ENCODE results near the gene IFT43. TPM values are rescaled to one million over a fixed set of nuclear protein-coding genes. Genes with fewer than 3 reads are reported as not detected.

The IFT43 gene
- total RNA-seq, 1 experiment from 2014 or later = 24.2 TPM

GRCh38 chr14:76081642-76082041, 96.1 kb downstream of the IFT43 start:
- Histone ChIP-seq H3K27me3 (ENCODE audit: insufficient read depth, low read length) (no peaks in the 10 kb centered on the region), H3K9me2 (ENCODE audit: insufficient read depth) (no peaks in the 10 kb centered on the region), H4K20me1 (ENCODE audit: insufficient read depth) (no peaks in the 10 kb centered on the region), H3K4me1 (ENCODE audit: control insufficient read depth in 1 of 2, insufficient read depth in 2 of 2, low read length in 2 of 2) (no peaks in the 10 kb centered on the region), H3K36me3 (ENCODE audit: control insufficient read depth in 1 of 2, insufficient read depth in 2 of 2, low read length in 2 of 2) (no peaks in the 10 kb centered on the region), H3K27ac (ENCODE audit: low read depth, low read length) (no peak overlapping the region), H3K4me2 (ENCODE audit: low read length) (no peak overlapping the region), H3K4me3 (replicated peaks in 1 of 2; ENCODE audit: low read depth in 1 of 2, low read length in 2 of 2) (no peak overlapping the region), H2AFZ (ENCODE audit: low read depth, low read length, poor library complexity, severe bottlenecking) (no peak overlapping the region), H3K9ac (ENCODE audit: low read length) (no peak overlapping the region), H3K9me3 (ENCODE audit: control insufficient read depth in 1 of 2, insufficient read depth in 1 of 2, low read depth in 1 of 2, low read length in 2 of 2) (no peaks in the 10 kb centered on the region), H3K79me2 (ENCODE audit: insufficient read depth, low read length) (no peaks in the 10 kb centered on the region)
- intact Hi-C loops (cut with micrococcal nuclease) = no loop called here
- ChIA-PET POLR2A (no interaction called here), RAD21 (ENCODE audit: low non-redundant PET in 1 of 2, low total read pairs in 2 of 2, uncharacterized antibody in 2 of 2, unreplicated experiment in 2 of 2) (no interaction called here), CTCF (no interaction called here)
- DNase-seq (ENCODE audit: low read depth, low spot score) = no peak
- TF ChIP-seq RAD21 (IDR thresholded peaks at IDR 0.05; ENCODE audit: low read depth) (no peak), SP1 (IDR thresholded peaks at IDR 0.05; ENCODE audit: low read depth) (no peak), ELF1 (IDR thresholded peaks at IDR 0.05; ENCODE audit: borderline replicate concordance, low read depth) (no peak), ZFX (IDR thresholded peaks at IDR 0.05) (no peak), MAX (IDR thresholded peaks at IDR 0.05) (no peak), JUND (IDR thresholded peaks at IDR 0.05) (no peak), EGR1 (IDR thresholded peaks at IDR 0.05; ENCODE audit: low read depth) (no peak), CEBPB (IDR thresholded peaks at IDR 0.05; ENCODE audit: low read depth) (no peak), POLR2A (IDR thresholded peaks at IDR 0.05; ENCODE audit: borderline replicate concordance, extremely low read depth, insufficient read depth, insufficient read length) (no peak), EZH2 (IDR thresholded peaks at IDR 0.05) (no peak)
- no TSS peak for BruUV-seq (replicated peaks)
- ATAC-seq = no peak

GRCh38 chr14:76083796-76084765, 98.5 kb downstream of the IFT43 start:
- POLR2A ChIA-PET = no interaction called here
- Histone ChIP-seq H3K79me2 (ENCODE audit: insufficient read depth, low read length) (no peaks in the 10 kb centered on the region), H3K9me3 (ENCODE audit: control insufficient read depth in 1 of 2, insufficient read depth in 1 of 2, low read depth in 1 of 2, low read length in 2 of 2) (no peaks in the 10 kb centered on the region), H3K27ac (ENCODE audit: low read depth, low read length) (no peak overlapping the region), H3K27me3 (ENCODE audit: insufficient read depth, low read length) (no peaks in the 10 kb centered on the region), H3K9me2 (ENCODE audit: insufficient read depth) (no peaks in the 10 kb centered on the region), H3K4me1 (ENCODE audit: control insufficient read depth in 1 of 2, insufficient read depth in 2 of 2, low read length in 2 of 2) (no peaks in the 10 kb centered on the region), H2AFZ (ENCODE audit: low read depth, low read length, poor library complexity, severe bottlenecking) (no peak overlapping the region), H3K36me3 (ENCODE audit: control insufficient read depth in 1 of 2, insufficient read depth in 2 of 2, low read length in 2 of 2) (no peaks in the 10 kb centered on the region), H3K9ac (ENCODE audit: low read length) (no peak overlapping the region), H3K4me2 (ENCODE audit: low read length) (no peak overlapping the region), H3K4me3 (replicated peaks in 1 of 2; ENCODE audit: low read depth in 1 of 2, low read length in 2 of 2) (no peak overlapping the region), H4K20me1 (ENCODE audit: insufficient read depth) (no peaks in the 10 kb centered on the region)
- RAD21 ChIA-PET (ENCODE audit: low non-redundant PET in 1 of 2, low total read pairs in 2 of 2, uncharacterized antibody in 2 of 2, unreplicated experiment in 2 of 2) = no interaction called here
- BruUV-seq (replicated peaks) = no TSS peak
- CTCF ChIA-PET = no interaction called here
- TF ChIP-seq ZFX (IDR thresholded peaks at IDR 0.05) (no peak), EZH2 (IDR thresholded peaks at IDR 0.05) (no peak), MAX (IDR thresholded peaks at IDR 0.05) (no peak), JUND (IDR thresholded peaks at IDR 0.05) (no peak), EGR1 (IDR thresholded peaks at IDR 0.05; ENCODE audit: low read depth) (no peak), FOSL1 (IDR thresholded peaks at IDR 0.05; ENCODE audit: low read depth) (no peak), ATF3 (IDR thresholded peaks at IDR 0.05) (no peak), ZBTB33 (IDR thresholded peaks at IDR 0.05; ENCODE audit: extremely low read depth, insufficient replicate concordance, low read length) (no peak), SRF (IDR thresholded peaks at IDR 0.05; ENCODE audit: low read depth) (no peak), POLR2A (IDR thresholded peaks at IDR 0.05; ENCODE audit: borderline replicate concordance, extremely low read depth, insufficient read depth, insufficient read length) (no peak), RAD21 (IDR thresholded peaks at IDR 0.05; ENCODE audit: low read depth) (no peak), YY1 (IDR thresholded peaks at IDR 0.05; ENCODE audit: extremely low read depth, insufficient replicate concordance, low read depth, low read length) (no peak), ZNF274 (IDR thresholded peaks at IDR 0.05; ENCODE audit: low read depth, low read length) (no peak)
- ATAC-seq (no peak), DNase-seq (ENCODE audit: low read depth, low spot score) (no peak)
- intact Hi-C loops (cut with micrococcal nuclease) = no loop called here

Measured in HCT116 (cell line).